K562 (cell line): Measurements from ENCODE around the gene SPATA25. TPM values are rescaled to one million over a fixed set of nuclear protein-coding genes. Genes with fewer than 3 reads are reported as not detected.

Experiments used
- ATAC-seq: fragments of 200-7000 bp; cut with Tn5 transposase; 3 replicates; pipeline ENCODE4 v1.9.1; 2020; ENCODE audit warnings: moderate library complexity
- BruUV-seq: library from RNA; stranded (reverse); fragments of 400-500 nt; replicated peaks from 2 replicates; lab custom pipeline; 2021; lab: Mats Ljungman, UMichigan
- CTCF ChIA-PET: fragments of 300-600 bp; formaldehyde crosslinking; extraction: SDS; loops from one replicate; lab custom pipeline; 2021; ENCODE audit warnings: low intra/inter-chr PET ratio; lab: Yijun Ruan, JAX
- POLR2A ChIA-PET: fragments of 300-600, 350-650 bp; sonication (Branson Sonifier 250); formaldehyde crosslinking; extraction: SDS; loops from one replicate; lab custom pipeline; 2021; ENCODE audit warnings: antibody characterized with exemption, inconsistent platforms; lab: Yijun Ruan, JAX
- DNase-seq, 4 experiments: peaks; one replicate each; pipeline versions ENCODE4 v3.0.0 to v3.0.0-alpha.2; 2011 to 2018; ENCODE audit warnings: low spot score in 3 of 4, mixed read lengths in 3 of 4; ENCODE audit errors: extremely low read depth in 1 of 4
- FAIRE-seq: peaks from 2 replicates; lab custom pipeline; 2011; peaks lifted over from hg19 to GRCh38; lab: Jason Lieb, UNC
- H2AFZ ChIP-seq: 2 replicates; pipeline ENCODE4 v1.6.0; 2011; ENCODE audit warnings: low read depth, low read length, control low read depth, inconsistent platforms
- H3K27ac ChIP-seq: fragments of 200-600 bp; 3 replicates; pipeline ENCODE4 v1.8.0; 2011; ENCODE audit warnings: low read depth, mild to moderate bottlenecking, control low read depth, inconsistent platforms, low read length, moderate library complexity, mixed read lengths; ENCODE audit errors: extremely low read depth
- H3K27me3 ChIP-seq, 2 experiments: fragments of 300-600 bp in 1 of 2; 2 replicates in 1 of 2; 3 replicates in 1 of 2; pipeline versions ENCODE4 v1.6.0 to v1.8.0; 2011; ENCODE audit warnings: inconsistent platforms in 2 of 2, low read length in 2 of 2, mild to moderate bottlenecking in 1 of 2, mixed read lengths in 1 of 2, moderate library complexity in 1 of 2; ENCODE audit not compliant: control insufficient read depth in 2 of 2, insufficient read depth in 2 of 2
- H3K36me3 ChIP-seq: fragments of 300-600 bp; 3 replicates; pipeline ENCODE4 v1.8.0; 2011; ENCODE audit warnings: mild to moderate bottlenecking, low read length, inconsistent platforms; ENCODE audit not compliant: control insufficient read depth, insufficient read depth
- H3K4me1 ChIP-seq, 2 experiments: fragments of 200-600 bp in 1 of 2; replicated peaks in 1 of 2; 2 replicates in 1 of 2; 3 replicates in 1 of 2; pipeline versions ENCODE4 v1.5.1 to v1.8.0; 2011; ENCODE audit warnings: inconsistent platforms in 2 of 2, low read length in 2 of 2, mild to moderate bottlenecking in 1 of 2, mixed read lengths in 1 of 2, moderate library complexity in 1 of 2; ENCODE audit not compliant: control insufficient read depth in 2 of 2, insufficient read depth in 2 of 2
- H3K4me2 ChIP-seq: 2 replicates; pipeline ENCODE4 v1.6.1; 2011; ENCODE audit warnings: low read length, control low read depth, inconsistent platforms, mixed read lengths; ENCODE audit not compliant: insufficient read depth
- H3K4me3 ChIP-seq: fragments of 200-600 bp; sonication (generic), shearing (Covaris generic); 2 replicates; pipeline ENCODE4 v1.5.1; 2016; ENCODE audit warnings: control low read depth, inconsistent platforms
- H3K79me2 ChIP-seq: fragments of 200-600 bp; 3 replicates; pipeline ENCODE4 v1.8.0; 2011; ENCODE audit warnings: low read length, inconsistent platforms; ENCODE audit not compliant: control insufficient read depth, insufficient read depth
- H3K9ac ChIP-seq, 2 experiments: 2 replicates each; pipeline versions ENCODE4 v1.6.0 to v1.6.1; 2011; ENCODE audit warnings: low read depth in 2 of 2, low read length in 2 of 2, control low read depth in 1 of 2, inconsistent platforms in 1 of 2, mild to moderate bottlenecking in 1 of 2, mixed read lengths in 1 of 2; ENCODE audit not compliant: insufficient read depth in 1 of 2
- H3K9me1 ChIP-seq: one replicate; pipeline ENCODE4 v1.6.0; 2011; ENCODE audit warnings: inconsistent platforms, mild to moderate bottlenecking, low read length, moderate library complexity; ENCODE audit not compliant: control insufficient read depth, insufficient read depth
- H3K9me3 ChIP-seq: replicated peaks from 2 replicates; pipeline ENCODE4 v1.5.1; 2011; ENCODE audit warnings: low read depth, low read length, inconsistent platforms; ENCODE audit not compliant: control insufficient read depth, insufficient read depth
- H4K20me1 ChIP-seq: replicated peaks from 2 replicates; pipeline ENCODE4 v1.6.1; 2011; ENCODE audit warnings: low read length, inconsistent platforms, mixed read lengths; ENCODE audit not compliant: control insufficient read depth, insufficient read depth
- GABPB1 ChIP-seq: sonication (generic); formaldehyde crosslinking; IDR thresholded peaks from 2 replicates; pipeline ENCODE4 v1.8.0; 2022; ENCODE audit warnings: mild to moderate bottlenecking, missing genetic modification reagents
- ZNF121 ChIP-seq: sonication (generic); formaldehyde crosslinking; conservative IDR thresholded peaks from 2 replicates; pipeline ENCODE4 v1.8.0; 2022; ENCODE audit warnings: missing genetic modification reagents
- ZNF316 ChIP-seq: fragments of 450-650 bp; IDR thresholded peaks from 2 replicates; pipeline ENCODE4 v1.6.1; 2016
- WGBS: fragments of 100-300 bp; shearing (Covaris generic); methylation state at CpG from one replicate; pipeline ENCODE4 v1.1.6; 2016; ENCODE audit warnings: low coverage, mixed read lengths; ENCODE audit not compliant: insufficient coverage; ENCODE audit errors: missing lambda C conversion rate; 5-methylcytosine and 5-hydroxymethylcytosine counted together
- in situ Hi-C: fragments of 300-500 bp; cut with MboI; formaldehyde crosslinking; loops from 4 replicates; pipeline ENCODE4 v1.15.0; 2018; ENCODE audit warnings: inconsistent platforms, mixed read lengths
- intact Hi-C: fragments of 100-400 bp; cut with micrococcal nuclease; formaldehyde crosslinking; loops from 2 replicates; pipeline ENCODE4 v1.14.2; 2022
- polyA plus RNA-seq, 8 experiments: library from polyadenylated mRNA; depleted of rRNA in 4 of 8; stranded (reverse) in 5 of 8; unstranded in 3 of 8; fragments of >200 nt; fragmentation: Nextera tagmentation in 2 of 8; fragmentation: Illumina TruSeq in 1 of 8; extraction: Ambion mirVana in 2 of 8; extraction: Trizol in 1 of 8; gene quantifications; 2 replicates each; pipeline versions ENCODE4 v1.2.1 to v1.2.3, GENCODE V29; 2011 to 2014; ENCODE audit warnings: inconsistent platforms in 1 of 8, missing spikeins in 1 of 8
- total RNA-seq, 7 experiments: library from RNA; depleted of rRNA in 6 of 7; stranded (reverse); fragments of >200 nt in 6 of 7; fragmentation: Illumina TruSeq in 2 of 7; extraction: Trizol in 2 of 7; gene quantifications; 2 replicates each; pipeline versions ENCODE4 v1.2.1 to v1.2.3, GENCODE V29; 2011 to 2021; ENCODE audit warnings: low replicate concordance in 1 of 7
- TF ChIP-seq, protein P1 (sequence below): fragments of 250-450 bp; sonication (Bioruptor Pico); IDR thresholded peaks from 2 replicates; pipeline ENCODE4 v1.5.0; 2022; ENCODE audit warnings: mild to moderate bottlenecking

SPATA25 gene
- total and polyA plus RNA-seq, 9 of the 15 experiments (the other 6 are each of a cell fraction or from before 2014, with no cell fraction given), result 0.21 to 0.95 (median 0.53) TPM; not detected in 3

DNA sequence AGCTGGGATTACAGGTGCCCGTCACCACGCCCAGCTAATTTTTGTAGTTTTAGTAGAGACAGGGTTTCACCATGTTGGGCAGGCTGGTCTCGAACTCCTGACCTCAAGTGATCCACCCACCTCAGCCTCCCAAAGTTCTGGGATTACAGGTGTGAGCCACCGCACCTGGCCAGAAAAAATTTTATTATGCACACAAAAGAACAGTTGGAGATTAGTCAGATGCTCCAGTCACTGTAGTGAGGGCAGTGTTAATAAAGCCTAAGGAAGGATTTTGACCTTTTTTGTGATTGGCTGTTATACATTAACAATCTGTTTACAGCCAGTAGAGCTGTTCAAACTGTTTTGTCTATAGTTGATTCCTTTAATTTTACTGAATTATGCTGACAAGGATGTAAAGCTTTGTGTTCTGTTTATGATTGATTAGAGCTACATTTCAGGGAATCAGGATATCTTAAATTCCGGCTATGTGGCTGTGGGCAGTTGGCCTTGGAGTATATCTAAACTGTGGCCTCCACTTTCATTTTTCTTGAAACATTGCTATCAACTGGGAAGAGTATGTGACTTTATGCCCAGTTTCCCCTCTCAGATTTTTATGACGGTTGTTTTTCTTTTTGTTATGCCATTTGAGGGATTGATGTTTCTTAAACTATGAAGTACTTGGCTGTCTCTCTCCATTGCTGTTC, 20.1 kb downstream of the SPATA25 start:
- no peak for DNase-seq
- TF ChIP-seq ZNF316 (peak; percentile 49; the same call in 1 of the 2 replicates), GABPB1 (no peak)

GRCh38 chr20:45866454-45866853, 21.0 kb downstream of the SPATA25 start:
- H3K4me3 ChIP-seq, result no peak overlapping the region
- H3K4me2 ChIP-seq, result no peak overlapping the region
- intact Hi-C loops, result no loop called here
- BruUV-seq, result no TSS peak
- 80% methylated on average over 5 of the region's 5 CpGs for WGBS
- H3K9me3 ChIP-seq, result no peaks in the 10 kb centered on the region
- no peak for ATAC-seq
- no peaks in the 10 kb centered on the region; a peak in 1 of 5 replicates for H3K4me1 ChIP-seq
- no peak overlapping the region for H2AFZ ChIP-seq
- H3K9me1 ChIP-seq, result no peaks in the 10 kb centered on the region
- ChIA-PET POLR2A (interaction anchor here (1.3 kb wide), 1 partner anchor 19 kb away, joined by 3 read pairs; no protein-coding TSS in a partner anchor), CTCF (no interaction called here)
- in situ Hi-C loops, result no loop called here
- H3K9ac ChIP-seq, result no peak overlapping the region
- H3K27me3 ChIP-seq, result no peaks in the 10 kb centered on the region
- H3K27ac ChIP-seq, result no peak overlapping the region
- H4K20me1 ChIP-seq, result no peaks in the 10 kb centered on the region
- H3K36me3 ChIP-seq, result no peaks in the 10 kb centered on the region
- no peak for FAIRE-seq
- DNase-seq, result no peak
- H3K79me2 ChIP-seq, result no peaks in the 10 kb centered on the region
- TF ChIP-seq, protein P1, sequence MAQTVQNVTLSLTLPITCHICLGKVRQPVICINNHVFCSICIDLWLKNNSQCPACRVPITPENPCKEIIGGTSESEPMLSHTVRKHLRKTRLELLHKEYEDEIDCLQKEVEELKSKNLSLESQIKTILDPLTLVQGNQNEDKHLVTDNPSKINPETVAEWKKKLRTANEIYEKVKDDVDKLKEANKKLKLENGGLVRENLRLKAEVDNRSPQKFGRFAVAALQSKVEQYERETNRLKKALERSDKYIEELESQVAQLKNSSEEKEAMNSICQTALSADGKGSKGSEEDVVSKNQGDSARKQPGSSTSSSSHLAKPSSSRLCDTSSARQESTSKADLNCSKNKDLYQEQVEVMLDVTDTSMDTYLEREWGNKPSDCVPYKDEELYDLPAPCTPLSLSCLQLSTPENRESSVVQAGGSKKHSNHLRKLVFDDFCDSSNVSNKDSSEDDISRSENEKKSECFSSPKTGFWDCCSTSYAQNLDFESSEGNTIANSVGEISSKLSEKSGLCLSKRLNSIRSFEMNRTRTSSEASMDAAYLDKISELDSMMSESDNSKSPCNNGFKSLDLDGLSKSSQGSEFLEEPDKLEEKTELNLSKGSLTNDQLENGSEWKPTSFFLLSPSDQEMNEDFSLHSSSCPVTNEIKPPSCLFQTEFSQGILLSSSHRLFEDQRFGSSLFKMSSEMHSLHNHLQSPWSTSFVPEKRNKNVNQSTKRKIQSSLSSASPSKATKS (CRISPR knock-in tag), result no peak
- peak; percentile 66 for TF ChIP-seq ZNF121 (CRISPR knock-in tag)

More for the DNA sequence above, 20.1 kb downstream of the SPATA25 start:
- intact Hi-C loops, result no loop called here
- no peaks in the 10 kb centered on the region for H3K9me3 ChIP-seq
- no peak overlapping the region for H3K27ac ChIP-seq
- no peaks in the 10 kb centered on the region for H3K36me3 ChIP-seq
- BruUV-seq, result no TSS peak
- ATAC-seq (no peak), FAIRE-seq (no peak)
- in situ Hi-C loops, result no loop called here
- H3K4me1 ChIP-seq, result no peaks in the 10 kb centered on the region
- H3K79me2 ChIP-seq, result no peaks in the 10 kb centered on the region
- H4K20me1 ChIP-seq, result no peaks in the 10 kb centered on the region
- H2AFZ ChIP-seq, result no peak overlapping the region
- no peak overlapping the region for H3K4me2 ChIP-seq
- WGBS, result 76% methylated on average over 6 of the region's 6 CpGs
- H3K4me3 ChIP-seq, result no peak overlapping the region
- no peaks in the 10 kb centered on the region for H3K9me1 ChIP-seq
- no peaks in the 10 kb centered on the region for H3K27me3 ChIP-seq
- H3K9ac ChIP-seq, result no peak overlapping the region
- ChIA-PET CTCF (no interaction called here), POLR2A (interaction anchor here (0.6 to 1.5 kb wide), 4 partner anchors 11 to 105 kb away, joined by 3 read pairs; partner anchors contain the start of gene ZSWIM1)
